ENCODE data around the gene HTD2.

HTD2 gene

GRCh38 chr3:58293516-58293915, 12.8 kb upstream of the HTD2 start:
- no peak for DNase-seq

- DNase-seq = no peak
Measured at GRCh38 chr3:58296269-58296668, 10.1 kb upstream of the HTD2 start.

- DNase-seq = no peak
Measured at GRCh38 chr3:58296843-58297242, 9.5 kb upstream of the HTD2 start.

- DNase-seq = no peak
Measured at GRCh38 chr3:58298190-58298589, 8.1 kb upstream of the HTD2 start.

GRCh38 chr3:58299075-58299474, 7.2 kb upstream of the HTD2 start:
- DNase-seq = no peak

GRCh38 chr3:58299839-58300516, 6.3 kb upstream of the HTD2 start:
- DNase-seq = no peak

GRCh38 chr3:58307639-58308215, 1.4 kb downstream of the HTD2 start:
- no peak for DNase-seq

GRCh38 chr3:58308728-58309127, 2.4 kb downstream of the HTD2 start:
- no peak for DNase-seq

GRCh38 chr3:58317811-58318210, 11.5 kb downstream of the HTD2 start:
- no peak for DNase-seq

GRCh38 chr3:58321791-58322190, 15.5 kb downstream of the HTD2 start:
- no peak for DNase-seq

- no peak for DNase-seq
Measured at GRCh38 chr3:58322793-58323192, 16.5 kb downstream of the HTD2 start.

GRCh38 chr3:58323529-58324390, 17.4 kb downstream of the HTD2 start:
- no peak for DNase-seq

- DNase-seq = no peak
Measured at GRCh38 chr3:58324391-58325390, 18.4 kb downstream of the HTD2 start.

GRCh38 chr3:58325525-58325992, 19.2 kb downstream of the HTD2 start:
- no peak for DNase-seq

- DNase-seq = no peak
Measured at GRCh38 chr3:58326267-58326900, 20.1 kb downstream of the HTD2 start.

- DNase-seq = no peak
Measured at GRCh38 chr3:58329150-58329921, 23.0 kb downstream of the HTD2 start.

GRCh38 chr3:58329922-58330413, 23.6 kb downstream of the HTD2 start:
- no peak for DNase-seq

- DNase-seq = no peak
Measured at GRCh38 chr3:58331593-58332152, 25.4 kb downstream of the HTD2 start.

- DNase-seq = peak; percentile 5
Measured at GRCh38 chr3:58332575-58333188, 26.4 kb downstream of the HTD2 start, which contains the start of gene PXK. Gene PXK (plus strand): TSS chr3:58332892. CDS start chr3:58332989, 97 bp downstream.
